Sigmoid colon (tissue), 4 donors: ENCODE results near the gene NAT14.

Experiments
- EP300 ChIP-seq, 4 donors: sonication (generic); formaldehyde crosslinking; IDR thresholded peaks; one replicate each; pipeline ENCODE4 v1.6.1; 2017; ENCODE audit warnings: antibody characterized with exemption in 4 of 4
- TF ChIP-seq, protein P1 (sequence below), 4 experiments: fragments of 450-650 bp in 3 of 4; fragments of 200-600 bp in 1 of 4; IDR thresholded peaks; one replicate each; pipeline ENCODE4 v1.5.1; 2016 to 2019; ENCODE audit warnings: antibody characterized with exemption in 4 of 4, mild to moderate bottlenecking in 3 of 4, moderate library complexity in 2 of 4

DNA sequence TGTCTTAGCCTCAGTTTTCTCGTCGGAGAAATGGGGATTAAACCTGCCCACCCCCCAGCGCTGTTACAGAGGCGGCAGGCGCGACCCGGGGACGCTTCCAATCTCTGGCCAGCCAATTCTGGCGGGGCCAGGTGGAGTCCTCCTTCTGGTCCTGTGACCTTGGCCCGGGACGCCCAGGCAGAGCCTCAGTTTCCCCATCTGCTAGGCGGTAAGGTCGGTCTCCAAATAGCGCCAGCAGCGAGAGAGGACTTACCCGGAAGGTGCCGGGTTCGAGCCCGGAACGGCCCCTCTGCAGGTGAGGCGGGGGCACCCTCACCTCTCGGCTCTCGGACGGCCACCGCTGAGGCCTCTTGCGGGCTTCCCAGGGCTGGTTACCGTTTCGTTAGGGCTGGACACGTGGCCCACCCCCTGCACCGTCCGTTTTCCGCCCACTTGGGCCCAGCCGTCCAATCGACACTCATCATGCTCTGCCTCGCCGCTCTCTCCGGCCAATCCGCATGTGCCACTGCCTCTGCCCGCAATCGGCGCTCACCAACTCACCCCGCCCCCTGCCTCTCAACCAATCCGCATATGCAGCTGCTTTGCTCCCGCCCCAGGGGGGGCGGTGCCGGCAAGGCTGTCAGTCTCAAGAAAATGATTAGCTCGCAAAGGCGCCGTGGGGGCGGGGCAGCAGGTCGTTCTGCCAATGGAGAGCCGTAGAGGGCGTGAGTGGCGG is 23.6 kb upstream of the NAT14 start, which contains the start of gene ISOC2:
- TF ChIP-seq, protein P1, sequence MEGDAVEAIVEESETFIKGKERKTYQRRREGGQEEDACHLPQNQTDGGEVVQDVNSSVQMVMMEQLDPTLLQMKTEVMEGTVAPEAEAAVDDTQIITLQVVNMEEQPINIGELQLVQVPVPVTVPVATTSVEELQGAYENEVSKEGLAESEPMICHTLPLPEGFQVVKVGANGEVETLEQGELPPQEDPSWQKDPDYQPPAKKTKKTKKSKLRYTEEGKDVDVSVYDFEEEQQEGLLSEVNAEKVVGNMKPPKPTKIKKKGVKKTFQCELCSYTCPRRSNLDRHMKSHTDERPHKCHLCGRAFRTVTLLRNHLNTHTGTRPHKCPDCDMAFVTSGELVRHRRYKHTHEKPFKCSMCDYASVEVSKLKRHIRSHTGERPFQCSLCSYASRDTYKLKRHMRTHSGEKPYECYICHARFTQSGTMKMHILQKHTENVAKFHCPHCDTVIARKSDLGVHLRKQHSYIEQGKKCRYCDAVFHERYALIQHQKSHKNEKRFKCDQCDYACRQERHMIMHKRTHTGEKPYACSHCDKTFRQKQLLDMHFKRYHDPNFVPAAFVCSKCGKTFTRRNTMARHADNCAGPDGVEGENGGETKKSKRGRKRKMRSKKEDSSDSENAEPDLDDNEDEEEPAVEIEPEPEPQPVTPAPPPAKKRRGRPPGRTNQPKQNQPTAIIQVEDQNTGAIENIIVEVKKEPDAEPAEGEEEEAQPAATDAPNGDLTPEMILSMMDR (IDR thresholded peaks at IDR 0.05), result no peak
- no peak for TF ChIP-seq EP300 (IDR thresholded peaks at IDR 0.05)
